GM12878 (cell line): ENCODE data around the gene DPP9. TPM values are rescaled to one million over a fixed set of nuclear protein-coding genes. Genes with fewer than 3 reads are reported as not detected.

Source experiments
- ATAC-seq: fragments of 200-7000 bp; cut with Tn5 transposase; 3 replicates; pipeline ENCODE4 v1.9.1; 2020; ENCODE audit warnings: mild to moderate bottlenecking, moderate library complexity
- BruUV-seq: library from RNA; stranded (reverse); fragments of 400-500 nt; replicated peaks from 2 replicates; lab custom pipeline; 2021; lab: Mats Ljungman, UMichigan
- CTCF ChIA-PET: fragments of 300-600 bp; sonication (Branson Sonifier 250); formaldehyde crosslinking; extraction: SDS; loops from one replicate; lab custom pipeline; 2021; ENCODE audit warnings: inconsistent platforms; lab: Yijun Ruan, JAX
- POLR2A ChIA-PET: fragments of 350-600 bp; formaldehyde crosslinking; extraction: SDS; loops from one replicate; lab custom pipeline; 2021; ENCODE audit warnings: inconsistent platforms; lab: Charles Lee
- RAD21 ChIA-PET: fragments of 300-600 bp; sonication (Branson Sonifier 250); formaldehyde crosslinking; loops from one replicate; lab custom pipeline; 2023; ENCODE audit warnings: antibody characterized with exemption; ENCODE audit not compliant: unreplicated experiment; lab: Charles Lee
- SMC1A ChIA-PET: fragments of 300-600 bp; sonication (Branson Sonifier 250); formaldehyde crosslinking; loops from one replicate; lab custom pipeline; 2023; ENCODE audit not compliant: unreplicated experiment, uncharacterized antibody; lab: Charles Lee
- DNase-seq: peaks from one replicate; pipeline ENCODE4 v3.0.0-alpha.2; 2011; ENCODE audit warnings: low read depth, low spot score
- FAIRE-seq: peaks from 3 replicates; lab custom pipeline; 2011; peaks lifted over from hg19 to GRCh38; lab: Jason Lieb, UNC
- H2AFZ ChIP-seq: 2 replicates; pipeline ENCODE4 v1.6.0; 2011; ENCODE audit warnings: low read depth, low read length, control low read depth; ENCODE audit not compliant: control insufficient read depth
- H3K27ac ChIP-seq: 2 replicates; pipeline ENCODE4 v1.5.1; 2011; ENCODE audit warnings: control low read depth; ENCODE audit not compliant: control insufficient read depth, insufficient read depth
- H3K27me3 ChIP-seq, 2 experiments: replicated peaks in 1 of 2; 2 replicates each; pipeline versions ENCODE4 v1.6.0 to v1.6.1; 2011; ENCODE audit warnings: low read length in 1 of 2; ENCODE audit not compliant: control insufficient read depth in 2 of 2, insufficient read depth in 2 of 2
- H3K36me3 ChIP-seq, 2 experiments: 2 replicates each; pipeline ENCODE4 v1.5.1; 2011; ENCODE audit warnings: low read length in 1 of 2; ENCODE audit not compliant: control insufficient read depth in 2 of 2, insufficient read depth in 2 of 2
- H3K4me1 ChIP-seq: 2 replicates; pipeline ENCODE4 v1.6.1; 2011; ENCODE audit warnings: mild to moderate bottlenecking, low read length, moderate library complexity, mixed read lengths; ENCODE audit not compliant: control insufficient read depth, insufficient read depth
- H3K4me2 ChIP-seq: 2 replicates; pipeline ENCODE4 v1.6.0; 2011; ENCODE audit warnings: control low read depth; ENCODE audit not compliant: control insufficient read depth, insufficient read depth
- H3K4me3 ChIP-seq: fragments of 200-600 bp; sonication (generic); 2 replicates; pipeline ENCODE4 v1.5.1; 2016
- H3K79me2 ChIP-seq: 2 replicates; pipeline ENCODE4 v1.6.0; 2011; ENCODE audit warnings: low read length; ENCODE audit not compliant: control insufficient read depth, insufficient read depth
- H3K9ac ChIP-seq: 2 replicates; pipeline ENCODE4 v1.8.0; 2011; ENCODE audit warnings: low read length, control low read depth, mixed read lengths; ENCODE audit not compliant: control insufficient read depth, insufficient read depth
- H3K9me3 ChIP-seq: replicated peaks from 3 replicates; pipeline ENCODE4 v1.5.1; 2011; ENCODE audit warnings: mild to moderate bottlenecking, low read length; ENCODE audit not compliant: control insufficient read depth, insufficient read depth
- H4K20me1 ChIP-seq: 2 replicates; pipeline ENCODE4 v1.6.0; 2011; ENCODE audit not compliant: control insufficient read depth, insufficient read depth
- ATF2 ChIP-seq: IDR thresholded peaks from 2 replicates; pipeline ENCODE4 v1.6.1; 2012; ENCODE audit warnings: low read length, inconsistent platforms
- BMI1 ChIP-seq: fragments of 450-650 bp; IDR thresholded peaks from 2 replicates; pipeline ENCODE4 v1.6.1; 2016; ENCODE audit warnings: mild to moderate bottlenecking, moderate library complexity, borderline replicate concordance
- FOXK2 ChIP-seq: fragments of 450-650 bp; IDR thresholded peaks from 2 replicates; pipeline ENCODE4 v1.6.1; 2017; ENCODE audit warnings: mild to moderate bottlenecking, moderate library complexity
- MAX ChIP-seq: IDR thresholded peaks from 2 replicates; pipeline ENCODE4 v1.6.1; 2012; ENCODE audit warnings: low read depth, low read length, improper control_type of control experiment
- MTA3 ChIP-seq: IDR thresholded peaks from 2 replicates; pipeline ENCODE4 v1.6.1; 2012; ENCODE audit warnings: low read length, inconsistent platforms, borderline replicate concordance
- POLR2A ChIP-seq: IDR thresholded peaks from 2 replicates; pipeline ENCODE4 v1.6.1; 2011; ENCODE audit warnings: low read depth, mild to moderate bottlenecking, low read length
- POLR2AphosphoS2 ChIP-seq: IDR thresholded peaks from 2 replicates; pipeline ENCODE4 v1.6.1; 2011; ENCODE audit warnings: low read depth, mild to moderate bottlenecking, low read length, improper control_type of control experiment, moderate library complexity
- RELA ChIP-seq: fragments of 450-650 bp; IDR thresholded peaks from 2 replicates; pipeline ENCODE4 v1.8.0; 2014; ENCODE audit warnings: borderline replicate concordance; ENCODE audit not compliant: partially characterized antibody
- SUPT20H ChIP-seq: IDR thresholded peaks from 2 replicates; pipeline ENCODE4 v1.6.1; 2011; ENCODE audit warnings: low read depth, mild to moderate bottlenecking, low read length, moderate library complexity, borderline replicate concordance; ENCODE audit not compliant: control insufficient read depth
- TBL1XR1 ChIP-seq: IDR thresholded peaks from 2 replicates; pipeline ENCODE4 v1.6.1; 2012; ENCODE audit warnings: low read depth, low read length, improper control_type of control experiment
- WGBS: methylation state at CpG from one replicate; pipeline ENCODE4 v1.1.6; 2016; ENCODE audit warnings: low lambda C conversion rate; ENCODE audit not compliant: insufficient replicate concordance, insufficient coverage; ENCODE audit errors: missing lambda C conversion rate; 5-methylcytosine and 5-hydroxymethylcytosine counted together
- in situ Hi-C: fragments of 300-500 bp; cut with MboI; formaldehyde crosslinking; loops from 9 replicates; pipeline ENCODE4 v1.14.3; 2018; ENCODE audit warnings: mixed read lengths
- intact Hi-C: fragments of 100-400 bp; cut with micrococcal nuclease; formaldehyde crosslinking; loops from one replicate; pipeline ENCODE4 v1.14.2; 2022; ENCODE audit not compliant: unreplicated experiment
- polyA plus RNA-seq, 11 experiments: library from polyadenylated mRNA; depleted of rRNA in 4 of 11; unstranded in 6 of 11; stranded (reverse) in 5 of 11; fragments of >200 nt; fragmentation: Nextera tagmentation in 4 of 11; fragmentation: Illumina TruSeq in 1 of 11; extraction: Ambion mirVana in 4 of 11; extraction: Trizol in 1 of 11; gene quantifications; 1 replicate in 1 of 11; 2 replicates in 10 of 11; pipeline versions ENCODE4 v1.2.1 to v1.2.3, GENCODE V29; 2011 to 2016; ENCODE audit warnings: inconsistent platforms in 2 of 11, missing spikeins in 2 of 11, low read depth in 1 of 11
- total RNA-seq, 4 experiments: library from RNA; depleted of rRNA in 3 of 4; stranded (reverse); fragments of >200 nt in 3 of 4; fragmentation: Illumina TruSeq in 1 of 4; extraction: Trizol in 1 of 4; gene quantifications; 2 replicates each; pipeline versions ENCODE4 v1.2.1 to v1.2.3, GENCODE V29; 2013 to 2021

DPP9 gene
- total and polyA plus RNA-seq, 10 of the 15 experiments (the other 5 are each of a cell fraction or from before 2014, with no cell fraction given): 0.64 to 58.6 (median 27.6) TPM

- no peaks in the 10 kb centered on the region for H3K4me1 ChIP-seq
- WGBS: 93% methylated on average over 11 of the region's 11 CpGs
- intact Hi-C loops: no loop called here
Measured at GRCh38 chr19:4687396-4687795, 36.2 kb downstream of the DPP9 start.

GRCh38 chr19:4686700-4687099 lies 36.9 kb downstream of the DPP9 start:
- SMC1A ChIA-PET: no interaction called here
- TSS peak; percentile 25 for BruUV-seq
- CTCF ChIA-PET: no interaction called here
- intact Hi-C loops (no loop called here), in situ Hi-C loops (no loop called here)
- no peak overlapping the region for H2AFZ ChIP-seq
- H4K20me1 ChIP-seq: no peaks in the 10 kb centered on the region
- H3K4me2 ChIP-seq: no peak overlapping the region
- no peak for TF ChIP-seq ATF2
- TF ChIP-seq SUPT20H: no peak
- TF ChIP-seq MAX: no peak
- no peak for TF ChIP-seq TBL1XR1
- TF ChIP-seq POLR2A: peak; percentile 39; the same call in 1 of the 2 replicates
- no peak overlapping the region for H3K27ac ChIP-seq
- no peak overlapping the region for H3K9ac ChIP-seq
- ATAC-seq (no peak), FAIRE-seq (no peak), DNase-seq (no peak)
- no peak overlapping the region for H3K4me3 ChIP-seq
- no peaks in the 10 kb centered on the region for H3K79me2 ChIP-seq
- RAD21 ChIA-PET: no interaction called here
- no peaks in the 10 kb centered on the region for H3K4me1 ChIP-seq
- H3K27me3 ChIP-seq: no peaks in the 10 kb centered on the region
- H3K36me3 ChIP-seq: peaks cover 13 to 24% of the 10 kb centered on the region in 2 experiments; a peak in 3 of 4 replicates
- POLR2A ChIA-PET: no interaction called here
- 96% methylated on average over 10 of the region's 10 CpGs for WGBS
- H3K9me3 ChIP-seq: no peaks in the 10 kb centered on the region

More at GRCh38 chr19:4687396-4687795, 36.2 kb downstream of the DPP9 start:
- Histone ChIP-seq H3K27ac (no peak overlapping the region), H3K9ac (no peak overlapping the region), H3K4me3 (no peak overlapping the region), H2AFZ (no peak overlapping the region), H3K4me2 (no peak overlapping the region), H3K27me3 (no peaks in the 10 kb centered on the region), H3K9me3 (no peaks in the 10 kb centered on the region), H3K79me2 (no peaks in the 10 kb centered on the region), H4K20me1 (no peaks in the 10 kb centered on the region), H3K36me3 (peaks cover 18 to 23% of the 10 kb centered on the region in 2 experiments; a peak in 3 of 4 replicates)
- ChIA-PET SMC1A (no interaction called here), RAD21 (no interaction called here), POLR2A (no interaction called here), CTCF (no interaction called here)
- no TSS peak for BruUV-seq
- no peak for DNase-seq
- ATAC-seq: no peak
- no peak for TF ChIP-seq FOXK2
- TF ChIP-seq RELA: no peak
- no peak for TF ChIP-seq MTA3
- TF ChIP-seq POLR2AphosphoS2: no peak
- no peak for TF ChIP-seq BMI1
- FAIRE-seq: no peak
- in situ Hi-C loops: no loop called here
